ENCODE results near the gene ZBED6. TPM values are rescaled to one million over a fixed set of nuclear protein-coding genes. Genes with fewer than 3 reads are reported as not detected.
"Not testable (repeated sequence)": the region's sequence is repeated elsewhere in the genome, so short reads cannot be mapped to it uniquely, and the experiment has no call there.

Gene ZBED6
- total and polyA plus RNA-seq, 2 experiments from 2014 or later: 2.6 to 12.8 TPM

DNA sequence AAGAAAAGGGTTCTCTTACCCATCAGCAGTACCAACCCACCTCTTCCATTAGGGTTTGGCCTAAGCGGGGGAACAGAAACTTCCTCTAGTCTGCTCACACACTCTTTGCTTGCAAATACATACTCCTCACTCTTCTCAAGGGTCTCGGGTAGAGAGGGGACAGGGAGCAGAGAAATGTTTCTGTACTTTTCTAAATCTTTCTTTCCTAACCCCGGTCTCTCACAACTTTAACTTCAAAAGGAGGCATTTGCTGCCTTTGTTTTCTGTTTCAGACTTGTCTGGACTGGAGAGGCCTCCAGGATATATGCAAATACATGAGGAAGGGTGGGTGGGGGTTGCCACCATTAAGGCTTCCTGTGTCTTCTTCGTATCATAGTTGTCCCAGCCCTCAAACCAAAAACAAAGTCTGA, 41.0 kb upstream of the ZBED6 start:
- no peak overlapping the region for H3K27ac ChIP-seq
- no peaks in the 10 kb centered on the region for H3K9me3 ChIP-seq (ENCODE audit: low read depth)
- DNase-seq (ENCODE audit: low spot score): no peak
- H3K4me1 ChIP-seq (ENCODE audit: insufficient read depth): no peaks in the 10 kb centered on the region
- no peak overlapping the region for H3K4me3 ChIP-seq
- H3K27me3 ChIP-seq: no peaks in the 10 kb centered on the region
- H3K4me2 ChIP-seq: no peak overlapping the region
- TF ChIP-seq, protein P1, sequence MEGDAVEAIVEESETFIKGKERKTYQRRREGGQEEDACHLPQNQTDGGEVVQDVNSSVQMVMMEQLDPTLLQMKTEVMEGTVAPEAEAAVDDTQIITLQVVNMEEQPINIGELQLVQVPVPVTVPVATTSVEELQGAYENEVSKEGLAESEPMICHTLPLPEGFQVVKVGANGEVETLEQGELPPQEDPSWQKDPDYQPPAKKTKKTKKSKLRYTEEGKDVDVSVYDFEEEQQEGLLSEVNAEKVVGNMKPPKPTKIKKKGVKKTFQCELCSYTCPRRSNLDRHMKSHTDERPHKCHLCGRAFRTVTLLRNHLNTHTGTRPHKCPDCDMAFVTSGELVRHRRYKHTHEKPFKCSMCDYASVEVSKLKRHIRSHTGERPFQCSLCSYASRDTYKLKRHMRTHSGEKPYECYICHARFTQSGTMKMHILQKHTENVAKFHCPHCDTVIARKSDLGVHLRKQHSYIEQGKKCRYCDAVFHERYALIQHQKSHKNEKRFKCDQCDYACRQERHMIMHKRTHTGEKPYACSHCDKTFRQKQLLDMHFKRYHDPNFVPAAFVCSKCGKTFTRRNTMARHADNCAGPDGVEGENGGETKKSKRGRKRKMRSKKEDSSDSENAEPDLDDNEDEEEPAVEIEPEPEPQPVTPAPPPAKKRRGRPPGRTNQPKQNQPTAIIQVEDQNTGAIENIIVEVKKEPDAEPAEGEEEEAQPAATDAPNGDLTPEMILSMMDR (IDR thresholded peaks at IDR 0.05; ENCODE audit: poor library complexity): no peak
- TF ChIP-seq EZH2phosphoT487 (IDR thresholded peaks at IDR 0.05; ENCODE audit: low read depth, severe bottlenecking, unreplicated experiment) (no peak), EZH2 (IDR thresholded peaks at IDR 0.05; ENCODE audit: borderline replicate concordance) (no peak)
- H3K36me3 ChIP-seq (replicated peaks; ENCODE audit: insufficient read depth, low read depth): no peaks in the 10 kb centered on the region
- 73% methylated on average over 4 of the region's 4 CpGs for WGBS (ENCODE audit: low lambda C conversion rate, missing lambda C conversion rate)
- no peaks in the 10 kb centered on the region for H3K9me2 ChIP-seq (replicated peaks; ENCODE audit: insufficient read depth)
- no peak overlapping the region for H2AFZ ChIP-seq
- H3K79me2 ChIP-seq: no peaks in the 10 kb centered on the region
- H4K20me1 ChIP-seq (ENCODE audit: insufficient read depth, poor library complexity, severe bottlenecking): no peaks in the 10 kb centered on the region

DNA sequence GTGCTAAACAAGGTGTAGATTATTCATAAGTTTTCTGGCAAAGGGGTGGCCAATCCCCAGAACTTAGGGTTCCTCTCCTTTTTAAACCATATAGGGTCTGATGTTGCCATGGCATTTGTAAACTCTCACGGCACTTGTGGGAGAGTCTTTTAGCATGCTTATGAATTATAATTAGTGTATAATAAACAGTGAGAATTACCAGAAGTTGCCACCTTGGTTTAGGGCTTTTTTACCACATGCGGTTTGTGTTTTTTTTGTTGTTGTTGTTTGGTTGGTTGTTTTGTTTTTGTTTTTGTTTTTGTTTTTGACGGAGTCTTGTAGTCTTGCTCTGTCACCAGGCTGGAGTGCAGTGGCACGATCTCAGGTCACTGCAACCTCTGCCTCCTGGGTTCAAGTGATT, 39.4 kb upstream of the ZBED6 start:
- no peak overlapping the region for H3K4me2 ChIP-seq
- no peak overlapping the region for H3K4me3 ChIP-seq
- no peaks in the 10 kb centered on the region for H3K36me3 ChIP-seq (replicated peaks; ENCODE audit: insufficient read depth, low read depth)
- H3K4me1 ChIP-seq (ENCODE audit: insufficient read depth): no peaks in the 10 kb centered on the region
- no peaks in the 10 kb centered on the region for H3K9me2 ChIP-seq (replicated peaks; ENCODE audit: insufficient read depth)
- TF ChIP-seq EZH2 (IDR thresholded peaks at IDR 0.05; ENCODE audit: borderline replicate concordance) (no peak), EZH2phosphoT487 (IDR thresholded peaks at IDR 0.05; ENCODE audit: low read depth, severe bottlenecking, unreplicated experiment) (no peak)
- TF ChIP-seq, protein P1 (IDR thresholded peaks at IDR 0.05; ENCODE audit: poor library complexity): no peak
- no peak overlapping the region for H2AFZ ChIP-seq
- no peaks in the 10 kb centered on the region for H3K79me2 ChIP-seq
- H4K20me1 ChIP-seq (ENCODE audit: insufficient read depth, poor library complexity, severe bottlenecking): no peaks in the 10 kb centered on the region
- H3K9me3 ChIP-seq (ENCODE audit: low read depth): no peaks in the 10 kb centered on the region
- H3K27me3 ChIP-seq: no peaks in the 10 kb centered on the region
- no peak for DNase-seq (ENCODE audit: low spot score)
- 89% methylated on average over 4 of the region's 4 CpGs for WGBS (ENCODE audit: low lambda C conversion rate, missing lambda C conversion rate)
- no peak overlapping the region for H3K27ac ChIP-seq

DNA sequence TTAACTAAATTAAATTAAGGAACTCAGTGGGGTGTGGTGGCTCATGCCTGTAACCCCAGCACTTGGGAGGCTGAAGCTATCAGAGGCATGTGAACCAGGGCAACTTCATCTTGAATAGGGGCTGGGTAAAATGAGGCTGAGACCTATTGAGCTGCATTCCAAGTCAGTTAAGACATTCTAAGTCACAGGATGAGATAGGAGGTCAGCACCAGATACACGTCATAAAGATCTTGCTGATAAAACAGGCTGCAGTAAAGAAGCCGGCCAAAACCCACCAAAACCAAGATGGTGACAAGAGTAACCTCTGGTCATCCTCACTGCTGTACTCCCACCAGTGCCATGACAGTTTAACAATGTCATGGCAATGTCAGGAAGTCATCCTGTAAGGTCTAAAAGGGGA, 36.7 kb upstream of the ZBED6 start:
- H3K4me1 ChIP-seq (ENCODE audit: insufficient read depth); H2AFZ ChIP-seq; H3K9me2 ChIP-seq (replicated peaks; ENCODE audit: insufficient read depth); H3K27ac ChIP-seq; H3K36me3 ChIP-seq (replicated peaks; ENCODE audit: insufficient read depth, low read depth); H3K4me2 ChIP-seq; DNase-seq (ENCODE audit: low spot score); H3K9me3 ChIP-seq (ENCODE audit: low read depth); H4K20me1 ChIP-seq (ENCODE audit: insufficient read depth, poor library complexity, severe bottlenecking); H3K27me3 ChIP-seq; H3K4me3 ChIP-seq; H3K79me2 ChIP-seq: not testable (repeated sequence)
- WGBS (ENCODE audit: low lambda C conversion rate, missing lambda C conversion rate): 32% methylated on average over 2 of the region's 2 CpGs

DNA sequence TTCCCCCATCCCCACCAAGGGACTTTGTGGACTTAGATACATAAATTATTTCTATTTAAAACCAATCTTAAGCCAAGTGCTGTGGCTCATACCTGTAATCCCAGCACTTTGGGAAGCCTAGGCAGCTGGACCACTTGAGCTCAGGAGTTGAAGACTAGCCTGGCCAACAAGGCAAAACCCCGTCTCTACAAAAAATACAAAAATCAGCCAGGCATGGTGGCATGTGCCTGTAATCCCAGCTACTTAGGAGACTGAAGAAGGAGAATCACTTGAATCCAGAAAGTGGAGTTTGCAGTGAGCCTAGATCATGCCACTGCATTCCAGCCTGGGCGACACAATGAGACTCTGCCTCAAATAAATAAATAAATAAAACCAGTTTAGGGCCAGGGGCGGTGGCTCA, 34.9 kb upstream of the ZBED6 start:
- H3K27me3 ChIP-seq: no peaks in the 10 kb centered on the region
- H3K9me3 ChIP-seq (ENCODE audit: low read depth): no peaks in the 10 kb centered on the region
- no peak overlapping the region for H3K4me3 ChIP-seq
- 94% methylated on average over 3 of the region's 3 CpGs for WGBS (ENCODE audit: low lambda C conversion rate, missing lambda C conversion rate)
- H3K4me2 ChIP-seq: no peak overlapping the region
- no peaks in the 10 kb centered on the region for H3K36me3 ChIP-seq (replicated peaks; ENCODE audit: insufficient read depth, low read depth)
- no peak for TF ChIP-seq EZH2 (IDR thresholded peaks at IDR 0.05; ENCODE audit: borderline replicate concordance)
- TF ChIP-seq, protein P1 (IDR thresholded peaks at IDR 0.05; ENCODE audit: poor library complexity): no peak
- no peak for TF ChIP-seq EZH2phosphoT487 (IDR thresholded peaks at IDR 0.05; ENCODE audit: low read depth, severe bottlenecking, unreplicated experiment)
- no peak for DNase-seq (ENCODE audit: low spot score)
- H3K27ac ChIP-seq: no peak overlapping the region
- no peaks in the 10 kb centered on the region for H3K4me1 ChIP-seq (ENCODE audit: insufficient read depth)
- H2AFZ ChIP-seq: no peak overlapping the region
- no peaks in the 10 kb centered on the region for H3K79me2 ChIP-seq
- no peaks in the 10 kb centered on the region for H4K20me1 ChIP-seq (ENCODE audit: insufficient read depth, poor library complexity, severe bottlenecking)
- no peaks in the 10 kb centered on the region for H3K9me2 ChIP-seq (replicated peaks; ENCODE audit: insufficient read depth)

DNA sequence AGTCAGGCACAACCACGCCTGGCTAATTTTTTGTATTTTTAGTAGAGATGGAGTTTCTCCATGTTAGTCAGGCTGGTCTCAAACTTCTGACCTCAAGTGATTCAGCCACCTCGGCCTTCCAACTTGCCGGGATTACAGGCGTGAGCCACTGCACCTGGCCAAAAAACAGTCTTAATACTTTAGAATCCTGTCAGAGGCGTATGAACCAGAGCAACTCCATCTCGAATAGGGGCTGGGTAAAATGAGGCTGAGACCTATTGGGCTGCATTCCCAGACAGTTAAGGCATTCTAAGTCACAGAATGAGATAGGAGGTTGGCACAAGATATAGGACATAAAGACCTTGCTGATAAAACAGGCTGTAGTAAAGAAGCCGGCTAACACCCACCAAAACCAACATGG, 33.5 kb upstream of the ZBED6 start:
- H3K4me2 ChIP-seq; H4K20me1 ChIP-seq (ENCODE audit: insufficient read depth, poor library complexity, severe bottlenecking): not testable (repeated sequence)
- 74% methylated on average over 7 of the region's 7 CpGs for WGBS (ENCODE audit: low lambda C conversion rate, missing lambda C conversion rate)

More for the DNA sequence above, 33.5 kb upstream of the ZBED6 start:
- H3K27me3 ChIP-seq; DNase-seq (ENCODE audit: low spot score); H3K9me2 ChIP-seq (replicated peaks; ENCODE audit: insufficient read depth); H2AFZ ChIP-seq; H3K4me3 ChIP-seq; H3K9me3 ChIP-seq (ENCODE audit: low read depth); H3K27ac ChIP-seq; H3K36me3 ChIP-seq (replicated peaks; ENCODE audit: insufficient read depth, low read depth); H3K79me2 ChIP-seq; H3K4me1 ChIP-seq (ENCODE audit: insufficient read depth): not testable (repeated sequence)
